Ovary (tissue), 9 donors: Measurements from ENCODE around the gene PARD3. TPM values are rescaled to one million over a fixed set of nuclear protein-coding genes. Genes with fewer than 3 reads are reported as not detected.

Source experiments
- DNase-seq, 5 donors: peaks; one replicate each; pipeline ENCODE4 v3.0.0-alpha.2; 2019 to 2020
- H3K27ac ChIP-seq, 2 donors: fragments of 200-600 bp; one replicate each; pipeline versions ENCODE4 v1.5.1 to v1.8.0; 2019 to 2022
- H3K27me3 ChIP-seq: fragments of 200-600 bp; one replicate; pipeline ENCODE4 v1.8.0; 2022
- H3K36me3 ChIP-seq: fragments of 200-600 bp; sonication (generic); one replicate; pipeline ENCODE4 v1.5.1; 2019
- H3K4me1 ChIP-seq: one replicate; pipeline ENCODE4 v1.8.1; 2013; ENCODE audit warnings: mild to moderate bottlenecking, moderate library complexity; ENCODE audit not compliant: insufficient read depth
- H3K4me3 ChIP-seq: fragments of 200-600 bp; sonication (generic); one replicate; pipeline ENCODE4 v1.5.1; 2017
- H3K9me3 ChIP-seq, 2 donors: fragments of 200-600 bp in 1 of 2; sonication (generic) in 1 of 2; one replicate each; pipeline versions ENCODE4 v1.5.1 to v1.8.1; 2013 to 2019; ENCODE audit warnings: mild to moderate bottlenecking in 1 of 2, moderate library complexity in 1 of 2
- EP300 ChIP-seq: sonication (generic); formaldehyde crosslinking; IDR thresholded peaks from one replicate; pipeline ENCODE4 v1.6.1; 2017; ENCODE audit warnings: antibody characterized with exemption
- POLR2A ChIP-seq: fragments of 450-650 bp; IDR thresholded peaks from one replicate; pipeline ENCODE4 v1.6.1; 2017; ENCODE audit warnings: antibody characterized with exemption, mild to moderate bottlenecking, moderate library complexity
- WGBS, 3 donors: extraction: QIAGEN DNeasy Blood & Tissue Kit in 1 of 3; methylation state at CpG; one replicate each; pipeline versions ENCODE4 v1.1.5 to v1.1.7; 2013 to 2017; 5-methylcytosine and 5-hydroxymethylcytosine counted together
- intact Hi-C, 4 donors: fragments of 100-400 bp; cut with DNase I; formaldehyde crosslinking; loops; one replicate each; pipeline versions ENCODE4 v1.11.0 to v1.15.1; 2022 to 2023
- polyA plus RNA-seq, 2 donors: library from polyadenylated mRNA; stranded (reverse); fragments of 200-250 nt in 1 of 2; fragments of 350-450 nt in 1 of 2; fragmentation: Illumina TruSeq in 1 of 2; extraction: RNeasy Lipid Tissue Mini Kit (QIAGEN cat#74804) in 1 of 2; gene quantifications; one replicate each; pipeline ENCODE4 v1.2.3, GENCODE V29; 2013 to 2014
- total RNA-seq, 7 donors: library from RNA; depleted of rRNA in 2 of 7; stranded (reverse); fragments of >200 nt in 2 of 7; fragmentation: NEBNext Ultra II Directional in 3 of 7; extraction: Animal tissue kit (Norgen Biotek cat#: 25700) in 3 of 7; gene quantifications; one replicate each; pipeline versions ENCODE4 v1.1.0 to v1.2.4, GENCODE V29; 2016 to 2023
- TF ChIP-seq, protein P1 (sequence below), 3 donors: fragments of 450-650 bp in 2 of 3; fragments of 200-600 bp in 1 of 3; IDR thresholded peaks; one replicate each; pipeline versions ENCODE4 v1.5.1 to v1.8.0; 2016 to 2022; ENCODE audit warnings: antibody characterized with exemption in 3 of 3, mild to moderate bottlenecking in 1 of 3
- donor health status: DM: no; HTN: no; CAD: no; lungs with moderate emphysema.
- donor health status: DM: no; HTN: no; CAD: no.
- donor health status: Bipolar disorder and iron deficiency.
- donor health status: DM: yes; HTN: yes; CAD: no.
- donor health status: DM: no; HTN: no; CAD: no.
- donor health status: DM: yes; HTN: yes; CAD: no.

The PARD3 gene
- total and polyA plus RNA-seq, 9 donors, result 31.8 to 92.3 (median 67.1) TPM

DNA sequence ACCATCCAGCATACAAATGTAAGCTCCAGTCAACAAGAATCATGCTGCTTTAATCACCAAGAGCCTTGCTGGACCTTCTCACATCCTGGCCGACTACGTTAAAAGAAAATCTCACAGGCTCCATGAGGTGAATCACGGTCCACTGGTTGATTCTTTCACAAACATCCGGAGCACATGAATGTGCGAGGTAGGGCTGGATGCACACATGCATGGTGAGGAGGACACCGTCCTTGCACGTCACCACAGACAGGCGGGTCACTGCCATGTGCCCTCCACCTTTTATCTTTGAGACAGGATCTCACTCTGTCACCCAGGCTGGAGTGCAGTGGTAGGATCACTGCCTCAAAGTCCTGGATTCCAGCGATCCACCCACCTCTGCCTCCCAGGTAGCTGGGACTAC is 265.1 kb downstream of the PARD3 start:
- H3K4me1 ChIP-seq, result peaks cover 5% of the 10 kb centered on the region
- intact Hi-C loops, result no loop called here
- no peaks in the 10 kb centered on the region for H3K9me3 ChIP-seq
- no peak for TF ChIP-seq POLR2A
- no peak for TF ChIP-seq EP300
- TF ChIP-seq, protein P1, sequence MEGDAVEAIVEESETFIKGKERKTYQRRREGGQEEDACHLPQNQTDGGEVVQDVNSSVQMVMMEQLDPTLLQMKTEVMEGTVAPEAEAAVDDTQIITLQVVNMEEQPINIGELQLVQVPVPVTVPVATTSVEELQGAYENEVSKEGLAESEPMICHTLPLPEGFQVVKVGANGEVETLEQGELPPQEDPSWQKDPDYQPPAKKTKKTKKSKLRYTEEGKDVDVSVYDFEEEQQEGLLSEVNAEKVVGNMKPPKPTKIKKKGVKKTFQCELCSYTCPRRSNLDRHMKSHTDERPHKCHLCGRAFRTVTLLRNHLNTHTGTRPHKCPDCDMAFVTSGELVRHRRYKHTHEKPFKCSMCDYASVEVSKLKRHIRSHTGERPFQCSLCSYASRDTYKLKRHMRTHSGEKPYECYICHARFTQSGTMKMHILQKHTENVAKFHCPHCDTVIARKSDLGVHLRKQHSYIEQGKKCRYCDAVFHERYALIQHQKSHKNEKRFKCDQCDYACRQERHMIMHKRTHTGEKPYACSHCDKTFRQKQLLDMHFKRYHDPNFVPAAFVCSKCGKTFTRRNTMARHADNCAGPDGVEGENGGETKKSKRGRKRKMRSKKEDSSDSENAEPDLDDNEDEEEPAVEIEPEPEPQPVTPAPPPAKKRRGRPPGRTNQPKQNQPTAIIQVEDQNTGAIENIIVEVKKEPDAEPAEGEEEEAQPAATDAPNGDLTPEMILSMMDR (IDR thresholded peaks at IDR 0.05), result no peak
- H3K4me3 ChIP-seq, result no peak overlapping the region
- no peak for DNase-seq
- WGBS, 3 donors, result 96 to 98% (median 98%) methylated on average over 9 of the region's 9 CpGs
- H3K27ac ChIP-seq, result no peak overlapping the region
- H3K36me3 ChIP-seq, result no peaks in the 10 kb centered on the region
- no peaks in the 10 kb centered on the region for H3K27me3 ChIP-seq

DNA sequence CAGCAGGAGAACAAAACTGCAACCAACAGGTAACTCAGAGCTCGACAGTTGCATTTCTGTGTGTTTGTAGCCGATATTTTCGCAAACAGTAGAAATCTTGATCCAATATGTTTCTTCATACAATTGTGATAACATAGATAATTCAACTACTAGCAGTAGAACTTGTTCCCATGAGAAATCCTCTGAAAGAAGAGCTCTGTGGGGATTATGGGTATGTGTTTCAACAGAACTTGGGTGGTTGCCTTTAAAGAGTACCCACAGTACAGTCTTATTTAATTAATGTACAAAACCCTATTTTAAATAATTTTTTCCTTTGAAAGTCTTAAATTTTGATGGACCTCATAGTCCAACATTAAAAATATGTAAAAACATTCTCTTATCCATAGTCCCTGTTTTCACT is 266.1 kb downstream of the PARD3 start:
- Histone ChIP-seq H3K27ac (no peak overlapping the region), H3K4me3 (no peak overlapping the region), H3K27me3 (no peaks in the 10 kb centered on the region), H3K36me3 (no peaks in the 10 kb centered on the region), H3K9me3 (no peaks in the 10 kb centered on the region), H3K4me1 (peaks cover 5% of the 10 kb centered on the region)
- intact Hi-C loops, result no loop called here
- WGBS, 3 donors, result 93 to 98% (median 96%) methylated on average over 3 of the region's 3 CpGs
- TF ChIP-seq, protein P1 (IDR thresholded peaks at IDR 0.05), result no peak
- TF ChIP-seq POLR2A, result no peak
- TF ChIP-seq EP300, result no peak
- DNase-seq, result no peak

DNA sequence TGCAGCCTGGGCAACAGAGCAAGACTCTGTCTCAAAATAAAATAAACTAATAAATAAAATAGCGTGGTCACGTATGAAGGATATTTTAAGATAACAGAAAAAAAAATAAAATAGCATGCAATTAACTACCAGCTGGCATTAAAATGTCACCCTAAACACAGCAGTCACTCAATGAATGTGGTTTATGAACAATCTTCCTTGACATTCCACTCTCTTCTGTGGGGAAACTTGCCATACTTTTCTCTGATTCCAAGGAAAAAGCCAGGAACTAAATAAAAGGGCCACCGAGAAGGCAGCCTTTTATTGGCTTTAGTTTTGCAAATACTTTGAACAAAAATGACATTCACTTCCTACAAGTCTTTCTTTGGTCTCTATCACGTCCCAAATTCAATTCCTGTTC is 266.6 kb downstream of the PARD3 start:
- 68 to 78% (median 69%) methylated on average over 4 of the region's 4 CpGs for WGBS, 3 donors
- no peak for DNase-seq

DNA sequence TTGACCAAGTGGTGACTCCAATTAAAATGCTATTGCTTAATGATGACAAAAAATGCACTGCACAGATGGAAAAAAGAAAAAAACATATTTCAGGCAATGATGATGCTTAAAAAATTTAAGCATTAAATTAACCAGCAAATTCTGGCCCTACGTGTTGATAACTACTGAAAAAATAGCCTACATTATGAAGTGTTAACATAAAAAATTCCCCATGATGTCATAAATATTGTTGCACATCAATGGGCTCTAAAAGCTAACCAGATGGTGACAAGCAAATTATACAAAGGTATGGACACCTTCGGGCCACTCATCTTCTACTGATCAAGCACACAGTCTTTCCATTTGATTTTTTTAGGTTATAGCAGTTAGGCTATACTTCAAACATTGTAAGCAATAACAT is 267.4 kb downstream of the PARD3 start:
- 87 to 96% (median 91%) methylated on average over 2 of the region's 2 CpGs for WGBS, 3 donors
- no peak for DNase-seq
- H3K27ac ChIP-seq, result no peak overlapping the region
- no peaks in the 10 kb centered on the region for H3K36me3 ChIP-seq
- H3K4me1 ChIP-seq, result peaks cover 5% of the 10 kb centered on the region
- TF ChIP-seq POLR2A (no peak), EP300 (no peak)
- TF ChIP-seq, protein P1 (IDR thresholded peaks at IDR 0.05), result no peak
- intact Hi-C loops, result no loop called here
- H3K9me3 ChIP-seq, result no peaks in the 10 kb centered on the region
- no peak overlapping the region for H3K4me3 ChIP-seq
- no peaks in the 10 kb centered on the region for H3K27me3 ChIP-seq

More for the DNA sequence above, 266.6 kb downstream of the PARD3 start:
- Histone ChIP-seq H3K27ac (no peak overlapping the region), H3K27me3 (no peaks in the 10 kb centered on the region), H3K9me3 (no peaks in the 10 kb centered on the region), H3K4me1 (peaks cover 5% of the 10 kb centered on the region), H3K4me3 (no peak overlapping the region), H3K36me3 (no peaks in the 10 kb centered on the region)
- intact Hi-C loops, result no loop called here
- TF ChIP-seq, protein P1 (IDR thresholded peaks at IDR 0.05), result no peak
- TF ChIP-seq EP300, result no peak
- no peak for TF ChIP-seq POLR2A
